ENCODE results near the gene TCP11L2. TPM values are rescaled to one million over a fixed set of nuclear protein-coding genes. Genes with fewer than 3 reads are reported as not detected.

Gene TCP11L2
- total RNA-seq, 1 donor from 2014 or later = 1.4 TPM

DNA sequence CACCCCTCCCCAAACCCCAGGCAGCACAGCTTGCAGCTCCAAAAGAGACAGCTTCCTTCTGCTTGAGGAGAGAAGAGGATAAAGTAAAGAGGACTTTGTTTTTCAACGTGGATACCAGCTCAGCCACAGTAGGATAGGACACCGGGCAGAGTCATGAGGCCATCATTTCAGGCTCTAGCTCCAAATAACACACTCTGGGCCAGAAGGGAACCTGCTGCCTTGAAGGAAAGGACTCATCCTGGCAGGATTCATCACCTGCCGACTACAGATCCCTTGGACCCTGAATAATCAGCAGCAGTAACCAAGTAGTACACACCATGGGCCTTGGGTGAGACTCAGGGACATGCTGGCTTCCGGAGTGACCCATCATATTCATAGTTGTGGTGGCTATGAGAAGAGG is 44.3 kb upstream of the TCP11L2 start:
- Mint-ChIP-seq H3K27me3 (ENCODE audit: low read depth) (no peaks in the 10 kb centered on the region), H3K36me3 (ENCODE audit: low read depth) (peaks cover under 1% of the 10 kb centered on the region), H3K4me1 (no peaks in the 10 kb centered on the region), H3K9me3 (peaks cover under 1% of the 10 kb centered on the region), H3K4me3 (no peak overlapping the region), H3K27ac (ENCODE audit: unreplicated experiment) (no peak overlapping the region)
- DNase-seq (ENCODE audit: low read depth, low spot score) = no peak
- TF ChIP-seq, protein P1, sequence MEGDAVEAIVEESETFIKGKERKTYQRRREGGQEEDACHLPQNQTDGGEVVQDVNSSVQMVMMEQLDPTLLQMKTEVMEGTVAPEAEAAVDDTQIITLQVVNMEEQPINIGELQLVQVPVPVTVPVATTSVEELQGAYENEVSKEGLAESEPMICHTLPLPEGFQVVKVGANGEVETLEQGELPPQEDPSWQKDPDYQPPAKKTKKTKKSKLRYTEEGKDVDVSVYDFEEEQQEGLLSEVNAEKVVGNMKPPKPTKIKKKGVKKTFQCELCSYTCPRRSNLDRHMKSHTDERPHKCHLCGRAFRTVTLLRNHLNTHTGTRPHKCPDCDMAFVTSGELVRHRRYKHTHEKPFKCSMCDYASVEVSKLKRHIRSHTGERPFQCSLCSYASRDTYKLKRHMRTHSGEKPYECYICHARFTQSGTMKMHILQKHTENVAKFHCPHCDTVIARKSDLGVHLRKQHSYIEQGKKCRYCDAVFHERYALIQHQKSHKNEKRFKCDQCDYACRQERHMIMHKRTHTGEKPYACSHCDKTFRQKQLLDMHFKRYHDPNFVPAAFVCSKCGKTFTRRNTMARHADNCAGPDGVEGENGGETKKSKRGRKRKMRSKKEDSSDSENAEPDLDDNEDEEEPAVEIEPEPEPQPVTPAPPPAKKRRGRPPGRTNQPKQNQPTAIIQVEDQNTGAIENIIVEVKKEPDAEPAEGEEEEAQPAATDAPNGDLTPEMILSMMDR (conservative IDR thresholded peaks at IDR 0.05) = no peak

DNA sequence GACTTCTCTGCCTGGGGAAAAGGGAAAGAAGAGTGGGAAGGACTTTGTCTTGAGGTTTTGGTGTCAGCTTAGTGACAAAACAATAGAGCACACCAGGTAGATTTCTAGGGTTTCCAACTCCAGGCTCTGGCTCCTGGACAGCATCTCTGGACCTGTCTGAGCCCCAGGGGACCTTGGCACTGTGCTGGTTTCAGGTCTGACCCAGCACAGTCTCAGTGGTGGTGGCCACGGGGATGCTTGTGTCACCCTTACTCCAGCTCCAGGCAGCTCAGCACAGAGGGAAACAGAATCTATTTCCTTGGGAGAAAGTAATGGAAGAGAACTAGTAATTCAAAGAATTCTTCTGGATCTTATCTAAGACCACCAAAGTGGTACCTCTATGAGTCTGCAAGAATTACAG is 43.6 kb upstream of the TCP11L2 start:
- Mint-ChIP-seq H3K4me3 (no peak overlapping the region), H3K27me3 (ENCODE audit: low read depth) (no peaks in the 10 kb centered on the region), H3K36me3 (ENCODE audit: low read depth) (peaks cover 3% of the 10 kb centered on the region), H3K9me3 (peaks cover 3% of the 10 kb centered on the region), H3K4me1 (no peaks in the 10 kb centered on the region), H3K27ac (ENCODE audit: unreplicated experiment) (no peak overlapping the region)
- no peak for DNase-seq (ENCODE audit: low read depth, low spot score)
- TF ChIP-seq, protein P1 (conservative IDR thresholded peaks at IDR 0.05) = no peak

DNA sequence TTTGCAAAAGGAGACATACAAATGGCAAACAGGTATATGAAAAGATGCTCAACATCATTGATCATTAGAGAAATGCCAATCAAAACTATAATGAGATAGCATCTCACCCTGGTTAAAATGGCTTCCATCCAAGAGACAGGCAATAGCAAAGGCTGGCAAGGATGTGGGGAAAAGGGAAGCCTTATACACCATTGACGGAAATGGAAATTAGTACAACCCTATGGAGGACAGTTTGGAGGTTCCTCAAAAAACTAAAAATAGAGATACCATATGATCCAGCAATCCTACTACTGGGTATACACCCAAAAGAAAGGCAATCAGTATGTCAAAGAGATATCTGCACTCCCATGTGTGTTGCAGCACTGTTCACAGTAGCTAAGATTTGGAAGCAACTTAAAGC is 37.4 kb upstream of the TCP11L2 start:
- TF ChIP-seq, protein P1 (conservative IDR thresholded peaks at IDR 0.05) = no peak
- no peaks in the 10 kb centered on the region for H3K27me3 Mint-ChIP-seq (ENCODE audit: low read depth)
- H3K9me3 Mint-ChIP-seq = peaks cover 3% of the 10 kb centered on the region
- no peak overlapping the region for H3K4me3 Mint-ChIP-seq
- H3K4me1 Mint-ChIP-seq = no peaks in the 10 kb centered on the region
- DNase-seq (ENCODE audit: low read depth, low spot score) = no peak
- peaks cover 3% of the 10 kb centered on the region for H3K36me3 Mint-ChIP-seq (ENCODE audit: low read depth)
- H3K27ac Mint-ChIP-seq (ENCODE audit: unreplicated experiment) = no peak overlapping the region

DNA sequence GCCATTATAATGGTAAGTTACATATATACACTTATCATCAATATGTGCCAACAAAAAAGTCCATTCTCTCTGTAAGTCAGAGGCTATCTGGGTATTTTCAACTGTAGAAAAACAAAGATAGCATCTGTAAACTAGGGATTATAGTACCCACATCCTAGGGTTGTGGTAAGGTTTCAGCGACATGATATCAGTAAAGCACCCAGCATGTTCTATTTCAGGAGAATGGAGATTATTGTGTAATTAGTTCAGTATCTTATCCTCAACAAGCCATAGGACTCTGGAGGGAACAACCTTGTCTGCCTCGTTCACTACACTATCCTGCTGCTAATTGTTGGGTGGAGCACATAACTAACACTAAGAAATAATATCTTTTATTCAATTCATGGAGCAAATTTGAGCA is 35.0 kb upstream of the TCP11L2 start:
- Mint-ChIP-seq H3K4me1 (no peaks in the 10 kb centered on the region), H3K27me3 (ENCODE audit: low read depth) (no peaks in the 10 kb centered on the region), H3K27ac (ENCODE audit: unreplicated experiment) (no peak overlapping the region), H3K9me3 (peaks cover 3% of the 10 kb centered on the region), H3K4me3 (no peak overlapping the region), H3K36me3 (ENCODE audit: low read depth) (peaks cover 3% of the 10 kb centered on the region)
- TF ChIP-seq, protein P1 (conservative IDR thresholded peaks at IDR 0.05) = no peak
- DNase-seq (ENCODE audit: low read depth, low spot score) = no peak

DNA sequence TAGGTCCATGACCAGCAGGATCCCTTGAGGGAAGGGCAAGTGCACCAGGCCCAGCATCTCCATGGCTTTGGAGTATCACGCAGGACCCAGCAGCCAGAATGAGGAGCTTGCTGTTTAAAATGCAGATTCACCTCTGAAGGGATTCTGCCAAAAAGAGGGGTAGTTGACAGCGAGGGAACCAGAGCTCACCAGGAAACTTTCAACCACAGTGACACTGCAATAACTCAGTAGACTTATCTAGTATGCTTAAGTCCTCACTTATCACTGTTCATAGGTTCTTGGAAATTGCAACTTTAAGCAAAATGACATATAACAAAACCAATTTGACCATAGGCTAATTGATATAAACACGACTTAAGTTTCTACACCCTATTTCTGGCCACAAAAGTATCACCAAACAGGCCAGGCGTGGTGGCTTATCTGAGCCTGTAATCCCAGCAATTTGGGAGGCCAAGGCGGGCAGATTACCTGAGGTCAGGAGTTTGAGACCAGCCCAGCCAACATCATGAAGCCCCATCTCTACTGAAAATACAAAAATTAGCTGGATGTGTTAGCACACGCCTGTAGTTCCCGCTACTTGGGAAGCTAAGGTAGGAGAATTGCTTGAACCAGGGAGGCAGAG is 33.3 kb upstream of the TCP11L2 start:
- Mint-ChIP-seq H3K27ac (ENCODE audit: unreplicated experiment) (no peak overlapping the region), H3K36me3 (ENCODE audit: low read depth) (no peaks in the 10 kb centered on the region), H3K4me3 (no peak overlapping the region), H3K4me1 (no peaks in the 10 kb centered on the region), H3K9me3 (no peaks in the 10 kb centered on the region), H3K27me3 (ENCODE audit: low read depth) (no peaks in the 10 kb centered on the region)
- TF ChIP-seq, protein P1 (conservative IDR thresholded peaks at IDR 0.05) = no peak
- DNase-seq (ENCODE audit: low read depth, low spot score) = no peak
